NCI-H510A (cell line): Measurements from ENCODE around the gene C2CD2.

Source experiments
- DNase-seq: peaks from one replicate; lab custom pipeline; 2025; lab: John Stamatoyannopoulos, UW

Gene C2CD2

GRCh38 chr21:41845310-41846032 is 108.3 kb downstream of the C2CD2 start:
- DNase-seq: no peak

- no peak for DNase-seq
Observed at GRCh38 chr21:41843584-41843983, 110.2 kb downstream of the C2CD2 start.

- no peak for DNase-seq
Observed at GRCh38 chr21:41840880-41841279, 112.9 kb downstream of the C2CD2 start.

DNA sequence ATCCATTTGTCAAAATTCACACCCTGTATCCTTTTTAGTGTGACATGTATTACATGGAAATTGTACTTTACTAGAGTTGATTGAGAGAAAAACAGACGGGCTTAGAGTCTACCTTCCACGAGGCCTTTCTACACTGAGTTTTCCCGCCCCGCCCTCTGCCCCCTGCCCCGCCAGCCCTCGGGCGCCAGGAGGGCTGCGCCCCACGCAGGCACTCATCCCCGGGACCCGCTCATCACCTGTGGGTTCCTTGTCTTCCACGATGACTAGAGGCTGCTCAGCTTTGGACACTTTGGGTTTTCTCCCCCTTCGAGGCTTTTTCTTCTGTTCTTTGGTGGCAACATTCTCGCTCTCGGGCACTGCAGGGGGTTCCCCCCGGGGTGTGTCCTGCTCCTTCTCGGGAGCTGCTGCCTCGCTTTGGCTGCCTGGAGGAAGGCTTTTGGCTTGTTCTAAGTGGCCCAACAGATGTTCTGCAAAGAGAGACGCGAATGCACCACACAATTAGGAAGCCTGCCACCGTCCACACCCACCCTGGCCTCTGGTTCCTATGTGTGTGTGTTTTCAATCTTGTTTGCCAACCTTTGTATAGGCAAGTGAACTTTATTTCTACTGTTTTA is 114.3 kb downstream of the C2CD2 start:
- DNase-seq: no peak

DNA sequence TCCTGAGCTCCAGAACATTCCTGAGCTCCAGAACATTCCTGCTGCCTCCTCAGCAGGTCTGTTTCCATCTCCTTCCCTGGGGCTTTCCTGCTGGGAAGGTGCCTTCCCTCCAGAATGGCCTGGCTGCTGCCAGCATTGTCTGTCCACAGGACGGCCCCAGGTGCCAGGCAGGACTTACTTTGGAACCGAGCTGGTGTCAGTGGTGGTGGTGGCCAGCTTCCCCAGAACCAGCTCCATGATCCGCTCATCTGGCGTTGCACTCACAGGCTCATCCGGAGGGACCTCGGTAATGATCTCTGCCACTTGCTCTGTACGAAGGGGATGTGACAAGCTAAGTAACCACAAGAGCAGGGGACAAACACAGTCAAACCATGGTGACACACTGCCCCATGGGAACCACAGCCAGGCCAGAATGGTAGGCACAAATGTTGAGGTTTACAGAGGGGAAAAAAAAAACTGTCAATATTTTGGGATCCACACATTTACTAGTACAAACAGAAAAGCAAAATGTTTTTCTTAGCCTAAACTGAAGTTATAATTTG is 116.0 kb downstream of the C2CD2 start:
- no peak for DNase-seq

- no peak for DNase-seq
Observed at GRCh38 chr21:41836166-41837015, 117.4 kb downstream of the C2CD2 start.

DNA sequence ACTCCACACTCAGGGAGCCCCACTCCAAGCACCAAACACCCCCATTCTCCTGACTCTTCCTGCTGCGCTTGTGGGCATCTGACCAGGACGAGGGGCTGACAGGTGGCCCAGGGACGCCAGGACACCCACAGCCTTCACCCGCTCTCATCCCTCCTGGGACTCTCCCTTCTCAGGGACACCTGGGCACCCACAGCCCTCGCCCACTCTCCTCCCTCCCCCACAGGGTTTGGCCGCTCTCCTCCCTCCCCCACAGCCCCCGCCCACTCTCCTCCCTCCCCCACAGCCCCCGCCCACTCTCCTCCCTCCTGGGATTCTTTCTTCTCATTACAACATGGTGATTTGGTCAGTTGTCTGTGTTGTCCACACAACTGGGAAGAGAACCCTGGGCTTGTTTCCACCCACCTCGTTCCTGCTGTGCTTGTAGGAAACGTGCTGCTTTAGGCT is 118.1 kb downstream of the C2CD2 start:
- DNase-seq: no peak
